ENCODE results near the gene LTB4R2. TPM values are rescaled to one million over a fixed set of nuclear protein-coding genes. Genes with fewer than 3 reads are reported as not detected.

The LTB4R2 gene
- total and polyA plus RNA-seq, 7 experiments from 2014 or later, result 2.1 to 26.8 (median 14.1) TPM

DNA sequence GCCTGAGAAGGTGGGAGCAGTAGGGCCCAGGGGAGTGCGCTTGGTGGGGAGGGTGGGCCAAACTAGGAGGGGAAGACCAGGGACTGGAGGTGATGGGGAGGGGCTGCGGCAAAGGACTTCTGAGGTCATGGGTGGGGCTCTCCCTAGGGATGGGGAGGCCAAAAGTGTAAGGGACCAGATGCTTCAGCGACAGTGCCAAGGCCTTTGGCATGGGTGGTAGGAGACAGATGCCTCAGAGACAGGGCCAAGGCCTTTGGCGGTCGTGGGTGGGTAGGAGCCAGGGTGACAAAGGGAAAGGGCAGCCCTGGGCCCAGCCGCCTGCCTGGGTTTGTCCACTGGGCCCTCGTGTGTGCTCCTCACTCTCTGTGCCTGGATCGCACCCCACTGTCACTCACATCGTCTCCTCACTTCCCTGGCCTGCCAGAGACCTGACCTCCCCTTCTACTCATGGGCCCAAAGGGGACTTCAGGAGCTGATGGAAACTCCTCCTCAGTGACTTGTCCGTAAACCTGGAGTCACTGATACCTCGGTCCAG, 25.4 kb upstream of the LTB4R2 start:
- DNase-seq, result no peak
- ChIA-PET CTCF (interaction anchor here (1.9 kb wide), 1 partner anchor 13 kb away, joined by 6 read pairs; no protein-coding TSS in a partner anchor), POLR2A (no interaction called here)
- ATAC-seq, result no peak
- Mint-ChIP-seq H3K27me3 (peaks cover 0 to 2% (median 0%) of the 10 kb centered on the region in 5 donors), H3K4me3 (no peak overlapping the region), H3K9me3 (no peaks in the 10 kb centered on the region), H3K4me1 (peaks cover 10 to 16% (median 12%) of the 10 kb centered on the region in 7 donors), H3K36me3 (peaks cover 0 to 1% (median 0%) of the 10 kb centered on the region in 5 donors), H3K27ac (peak overlapping the region in 1 of 9 donors; percentile 88)
- intact Hi-C loops (cut with micrococcal nuclease), result no loop called here
- Histone ChIP-seq H3K9me3 (ENCODE audit: control insufficient read depth in 2 of 3, low read length in 3 of 3) (no peaks in the 10 kb centered on the region), H3K27ac (ENCODE audit: low read depth, low read length) (no peak overlapping the region), H3K4me3 (ENCODE audit: low read length) (no peak overlapping the region), H3K4me1 (ENCODE audit: control insufficient read depth in 2 of 2, insufficient read depth in 2 of 2, low read length in 2 of 2) (peaks cover 1 to 5% of the 10 kb centered on the region in 2 donors), H3K36me3 (ENCODE audit: control insufficient read depth in 2 of 3, insufficient read depth in 3 of 3, low read length in 3 of 3) (peaks cover 0 to 4% (median 0%) of the 10 kb centered on the region in 3 experiments), H3K27me3 (ENCODE audit: control insufficient read depth in 2 of 2, insufficient read depth in 2 of 2, low read length in 2 of 2) (no peaks in the 10 kb centered on the region)

DNA sequence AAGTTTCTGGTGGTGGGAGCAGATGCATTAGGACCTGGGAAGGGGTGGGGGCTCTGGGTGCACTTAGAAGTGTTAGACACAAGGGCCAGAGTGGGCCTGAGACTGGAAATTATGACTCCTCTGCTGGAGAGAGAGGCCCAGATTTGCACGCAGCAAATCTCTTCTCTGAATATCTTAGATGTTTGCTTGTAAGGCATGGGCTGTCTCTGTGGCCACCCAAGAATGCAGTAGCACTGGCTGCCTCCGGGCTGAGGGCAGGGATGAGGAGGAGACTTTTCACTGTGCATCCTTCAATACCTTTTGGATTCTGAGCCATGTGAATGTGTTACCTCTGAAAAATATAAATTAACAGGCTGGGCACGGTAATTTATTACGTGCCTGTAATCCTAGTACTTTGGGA, 24.6 kb upstream of the LTB4R2 start:
- ChIA-PET CTCF (no interaction called here), POLR2A (no interaction called here)
- Mint-ChIP-seq H3K36me3 (peaks cover 0 to 5% (median 2%) of the 10 kb centered on the region in 5 donors), H3K27ac (peak overlapping the region in 3 of 9 donors; percentile 2 to 88 (median 28)), H3K9me3 (no peaks in the 10 kb centered on the region), H3K4me3 (no peak overlapping the region), H3K27me3 (peaks cover 0 to 2% (median 0%) of the 10 kb centered on the region in 5 donors), H3K4me1 (peaks cover 2 to 18% (median 4%) of the 10 kb centered on the region in 7 donors)
- H3K4me3 ChIP-seq (ENCODE audit: low read length), result no peak overlapping the region
- H3K27me3 ChIP-seq (ENCODE audit: control insufficient read depth in 2 of 2, insufficient read depth in 2 of 2, low read length in 2 of 2), result no peaks in the 10 kb centered on the region
- intact Hi-C loops (cut with micrococcal nuclease), result no loop called here
- H3K36me3 ChIP-seq (ENCODE audit: control insufficient read depth in 2 of 3, insufficient read depth in 3 of 3, low read length in 3 of 3), result peaks cover 0 to 12% (median 0%) of the 10 kb centered on the region in 3 experiments
- H3K9me3 ChIP-seq (ENCODE audit: control insufficient read depth in 2 of 3, low read length in 3 of 3), result no peaks in the 10 kb centered on the region
- H3K4me1 ChIP-seq (ENCODE audit: control insufficient read depth in 2 of 2, insufficient read depth in 2 of 2, low read length in 2 of 2), result no peaks in the 10 kb centered on the region
- no peak overlapping the region for H3K27ac ChIP-seq (ENCODE audit: low read depth, low read length)
- ATAC-seq, result no peak
- no peak for DNase-seq

DNA sequence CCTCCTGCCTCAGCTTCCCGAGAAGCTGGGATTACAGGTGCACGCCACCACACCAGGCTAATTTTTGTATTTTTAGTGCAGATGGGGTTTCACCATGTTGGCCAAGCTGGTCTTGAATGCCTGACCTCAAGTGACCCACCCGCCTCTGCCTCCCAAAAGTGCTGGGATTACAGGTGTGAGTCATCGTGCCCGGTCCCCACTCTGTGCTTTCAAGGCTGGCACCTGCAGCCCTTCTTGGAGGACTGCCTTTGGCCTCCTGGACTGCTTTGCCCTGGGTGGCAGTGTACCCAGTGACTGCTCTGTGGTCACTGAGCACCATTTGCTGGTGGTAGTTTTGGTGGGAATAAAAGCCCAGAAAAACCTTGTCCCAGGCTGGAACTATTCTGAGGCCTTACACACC, 22.9 kb upstream of the LTB4R2 start:
- H3K27me3 Mint-ChIP-seq, result peaks cover 0 to 2% (median 0%) of the 10 kb centered on the region in 5 donors
- peak overlapping the region in 1 of 9 donors; percentile 32 for H3K27ac Mint-ChIP-seq
- Histone ChIP-seq H3K4me1 (ENCODE audit: control insufficient read depth in 2 of 2, insufficient read depth in 2 of 2, low read length in 2 of 2) (no peaks in the 10 kb centered on the region), H3K9me3 (ENCODE audit: control insufficient read depth in 2 of 3, low read length in 3 of 3) (no peaks in the 10 kb centered on the region), H3K36me3 (ENCODE audit: control insufficient read depth in 2 of 3, insufficient read depth in 3 of 3, low read length in 3 of 3) (peaks cover 0 to 28% (median 5%) of the 10 kb centered on the region in 3 experiments), H3K4me3 (ENCODE audit: low read length) (no peak overlapping the region), H3K27ac (ENCODE audit: low read depth, low read length) (no peak overlapping the region), H3K27me3 (ENCODE audit: control insufficient read depth in 2 of 2, insufficient read depth in 2 of 2, low read length in 2 of 2) (no peaks in the 10 kb centered on the region)
- no peak for DNase-seq
- peaks cover 0 to 20% (median 10%) of the 10 kb centered on the region in 5 donors for H3K36me3 Mint-ChIP-seq
- ATAC-seq, result no peak
- H3K9me3 Mint-ChIP-seq, result no peaks in the 10 kb centered on the region
- H3K4me3 Mint-ChIP-seq, result no peak overlapping the region
- CTCF ChIA-PET, result interaction anchor here (1.2 kb wide), 1 partner anchor 44 kb away, joined by 5 read pairs; the partner anchor contains the start of gene TINF2
- intact Hi-C loops (cut with micrococcal nuclease), result no loop called here
- H3K4me1 Mint-ChIP-seq, result peaks cover 0 to 17% (median 3%) of the 10 kb centered on the region in 7 donors
- POLR2A ChIA-PET, result no interaction called here

DNA sequence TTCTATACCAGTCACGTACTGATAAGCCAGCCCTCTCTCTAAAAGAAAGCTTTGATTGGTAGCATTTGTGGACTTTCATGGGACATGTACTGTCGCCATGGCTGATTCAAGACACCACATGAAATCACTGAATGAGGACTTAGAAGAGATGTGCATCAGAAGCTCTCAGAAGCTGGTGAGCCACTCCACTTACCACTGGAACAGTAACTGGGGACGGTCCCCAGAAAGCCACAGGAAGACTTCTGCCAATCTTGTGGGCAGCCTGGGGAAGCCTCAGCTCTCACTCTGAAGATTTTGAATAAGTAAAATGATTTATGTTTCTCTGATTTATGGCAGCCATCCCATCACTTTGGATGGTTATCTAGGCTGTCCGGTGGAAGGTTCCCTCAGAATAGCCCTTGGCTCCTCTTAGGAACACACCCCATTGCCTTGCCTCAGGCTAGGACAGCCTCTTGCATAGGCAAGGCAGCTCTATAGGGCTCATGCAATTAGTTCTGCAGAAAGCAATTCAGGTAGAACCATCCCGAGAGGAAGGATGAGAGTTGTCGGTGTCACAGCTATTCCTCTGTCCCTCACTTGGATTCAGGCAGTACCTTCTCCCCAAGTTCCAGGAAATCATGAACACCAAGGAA, 20.2 kb upstream of the LTB4R2 start:
- ChIA-PET CTCF (interaction anchor here (0.6 to 2.1 kb wide), 8 partner anchors 10 to 46 kb away, joined by 3 to 8 read pairs (median 4); partner anchors contain the start of genes CIDEB, DHRS1, NOP9 and TINF2), POLR2A (interaction anchor here (0.8 to 4.2 kb wide), 8 partner anchors 10 to 83 kb away, joined by 3 to 21 read pairs (median 4); partner anchors contain the start of genes DHRS1, NOP9, RABGGTA and TINF2)
- H3K27ac ChIP-seq (ENCODE audit: low read depth, low read length), result no peak overlapping the region

DNA sequence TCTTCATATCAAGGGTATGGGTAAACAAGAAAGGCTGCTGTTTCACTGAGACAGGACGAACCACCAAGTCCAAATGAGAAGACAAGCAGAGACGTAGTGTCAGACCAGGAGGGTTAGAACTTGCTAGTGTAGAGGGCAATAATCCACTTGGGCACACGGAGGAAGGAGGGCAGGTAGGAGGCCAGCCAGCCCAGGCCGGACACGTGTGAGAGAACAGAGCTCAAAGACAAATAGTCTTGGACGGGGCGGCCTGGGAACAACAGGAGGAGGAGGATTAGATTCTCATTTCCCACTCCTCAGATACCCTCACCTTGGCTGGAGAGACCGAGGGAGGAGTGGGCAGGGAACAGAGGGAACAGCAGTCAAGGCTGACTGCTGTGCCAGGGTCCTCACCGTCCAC, 19.2 kb upstream of the LTB4R2 start:
- ChIA-PET CTCF (interaction anchor here (1.1 to 2.1 kb wide), 3 partner anchors 17 to 47 kb away, joined by 3 to 8 read pairs (median 7); partner anchors contain the start of genes CIDEB and TINF2), POLR2A (interaction anchor here (0.7 to 4.2 kb wide), 7 partner anchors 9 to 105 kb away, joined by 3 to 21 read pairs (median 4); partner anchors contain the start of genes DHRS1, NOP9, RABGGTA and TINF2)
- Histone ChIP-seq H3K4me3 (ENCODE audit: low read length) (no peak overlapping the region), H3K4me1 (ENCODE audit: control insufficient read depth in 2 of 2, insufficient read depth in 2 of 2, low read length in 2 of 2) (no peaks in the 10 kb centered on the region), H3K36me3 (ENCODE audit: control insufficient read depth in 2 of 3, insufficient read depth in 3 of 3, low read length in 3 of 3) (peaks cover 9 to 42% (median 9%) of the 10 kb centered on the region in 3 experiments), H3K27ac (ENCODE audit: low read depth, low read length) (no peak overlapping the region), H3K27me3 (ENCODE audit: control insufficient read depth in 2 of 2, insufficient read depth in 2 of 2, low read length in 2 of 2) (no peaks in the 10 kb centered on the region), H3K9me3 (ENCODE audit: control insufficient read depth in 2 of 3, low read length in 3 of 3) (no peaks in the 10 kb centered on the region)
- no peak for ATAC-seq
- DNase-seq, result no peak
- H3K4me3 Mint-ChIP-seq, result no peak overlapping the region
- intact Hi-C loops (cut with micrococcal nuclease), result no loop called here
- H3K4me1 Mint-ChIP-seq, result peaks cover under 1 to 19% (median 5%) of the 10 kb centered on the region in 7 donors
- peaks cover 0 to 2% (median 0%) of the 10 kb centered on the region in 11 donors for H3K9me3 Mint-ChIP-seq
- H3K27me3 Mint-ChIP-seq, result peaks cover 0 to 2% (median 0%) of the 10 kb centered on the region in 5 donors
- peak overlapping the region in 3 of 9 donors; percentile 4 to 59 (median 33) for H3K27ac Mint-ChIP-seq
- H3K36me3 Mint-ChIP-seq, result peaks cover 0 to 35% (median 17%) of the 10 kb centered on the region in 5 donors

More for the DNA sequence above, 20.2 kb upstream of the LTB4R2 start:
- no peaks in the 10 kb centered on the region for H3K27me3 ChIP-seq (ENCODE audit: control insufficient read depth in 2 of 2, insufficient read depth in 2 of 2, low read length in 2 of 2)
- peaks cover 0 to 38% (median 5%) of the 10 kb centered on the region in 3 experiments for H3K36me3 ChIP-seq (ENCODE audit: control insufficient read depth in 2 of 3, insufficient read depth in 3 of 3, low read length in 3 of 3)
- Mint-ChIP-seq H3K27ac (peak overlapping the region in 1 of 9 donors; percentile 28), H3K4me3 (no peak overlapping the region), H3K36me3 (peaks cover 0 to 28% (median 12%) of the 10 kb centered on the region in 5 donors), H3K4me1 (peaks cover 0 to 17% (median 3%) of the 10 kb centered on the region in 7 donors), H3K27me3 (peaks cover 0 to 2% (median 0%) of the 10 kb centered on the region in 5 donors), H3K9me3 (peaks cover 0 to 2% (median 0%) of the 10 kb centered on the region in 11 donors)
- H3K9me3 ChIP-seq (ENCODE audit: control insufficient read depth in 2 of 3, low read length in 3 of 3), result no peaks in the 10 kb centered on the region
- H3K4me1 ChIP-seq (ENCODE audit: control insufficient read depth in 2 of 2, insufficient read depth in 2 of 2, low read length in 2 of 2), result no peaks in the 10 kb centered on the region
- DNase-seq, result peak in 1 of 9 donors; percentile 62
- intact Hi-C loops (cut with micrococcal nuclease), result no loop called here
- no peak overlapping the region for H3K4me3 ChIP-seq (ENCODE audit: low read length)
- ATAC-seq, result peak; percentile 63

GRCh38 chr14:24291446-24292117, 18.4 kb upstream of the LTB4R2 start:
- POLR2A ChIA-PET, result interaction anchor here (0.6 to 4.2 kb wide), 4 partner anchors 8 to 258 kb away, joined by 3 to 21 read pairs (median 6); partner anchors contain the start of genes DHRS1, NOP9 and TINF2
- H3K4me3 Mint-ChIP-seq, result no peak overlapping the region
- peaks cover 13 to 49% (median 14%) of the 10 kb centered on the region in 3 experiments for H3K36me3 ChIP-seq (ENCODE audit: control insufficient read depth in 2 of 3, insufficient read depth in 3 of 3, low read length in 3 of 3)

More at GRCh38 chr14:24291446-24292117, 18.4 kb upstream of the LTB4R2 start:
- peaks cover 0 to 40% (median 23%) of the 10 kb centered on the region in 5 donors for H3K36me3 Mint-ChIP-seq
- Histone ChIP-seq H3K4me1 (ENCODE audit: control insufficient read depth in 2 of 2, insufficient read depth in 2 of 2, low read length in 2 of 2) (peaks cover 0 to under 1% of the 10 kb centered on the region in 2 donors), H3K27ac (ENCODE audit: low read depth, low read length) (no peak overlapping the region), H3K27me3 (ENCODE audit: control insufficient read depth in 2 of 2, insufficient read depth in 2 of 2, low read length in 2 of 2) (no peaks in the 10 kb centered on the region), H3K4me3 (ENCODE audit: low read length) (no peak overlapping the region), H3K9me3 (ENCODE audit: control insufficient read depth in 2 of 3, low read length in 3 of 3) (no peaks in the 10 kb centered on the region)
- no peaks in the 10 kb centered on the region for H3K27me3 Mint-ChIP-seq
- intact Hi-C loops (cut with micrococcal nuclease), result no loop called here
- no peak for DNase-seq
- CTCF ChIA-PET, result interaction anchor here (0.6 to 2.1 kb wide), 3 partner anchors 48 to 244 kb away, joined by 3 to 13 read pairs (median 8); partner anchors contain the start of gene TINF2
- peaks cover 7 to 27% (median 11%) of the 10 kb centered on the region in 7 donors for H3K4me1 Mint-ChIP-seq
- ATAC-seq, result no peak
- H3K27ac Mint-ChIP-seq, result no peak overlapping the region
- peaks cover 0 to 2% (median 0%) of the 10 kb centered on the region in 11 donors for H3K9me3 Mint-ChIP-seq
